Inflammatory macrophage (primary cell): ENCODE data around the gene TGFBR2.

Experiments
- DNase-seq, 2 donors: peaks; one replicate each; pipeline ENCODE4 v3.0.0-alpha.2; 2020 to 2022

Gene TGFBR2

DNA sequence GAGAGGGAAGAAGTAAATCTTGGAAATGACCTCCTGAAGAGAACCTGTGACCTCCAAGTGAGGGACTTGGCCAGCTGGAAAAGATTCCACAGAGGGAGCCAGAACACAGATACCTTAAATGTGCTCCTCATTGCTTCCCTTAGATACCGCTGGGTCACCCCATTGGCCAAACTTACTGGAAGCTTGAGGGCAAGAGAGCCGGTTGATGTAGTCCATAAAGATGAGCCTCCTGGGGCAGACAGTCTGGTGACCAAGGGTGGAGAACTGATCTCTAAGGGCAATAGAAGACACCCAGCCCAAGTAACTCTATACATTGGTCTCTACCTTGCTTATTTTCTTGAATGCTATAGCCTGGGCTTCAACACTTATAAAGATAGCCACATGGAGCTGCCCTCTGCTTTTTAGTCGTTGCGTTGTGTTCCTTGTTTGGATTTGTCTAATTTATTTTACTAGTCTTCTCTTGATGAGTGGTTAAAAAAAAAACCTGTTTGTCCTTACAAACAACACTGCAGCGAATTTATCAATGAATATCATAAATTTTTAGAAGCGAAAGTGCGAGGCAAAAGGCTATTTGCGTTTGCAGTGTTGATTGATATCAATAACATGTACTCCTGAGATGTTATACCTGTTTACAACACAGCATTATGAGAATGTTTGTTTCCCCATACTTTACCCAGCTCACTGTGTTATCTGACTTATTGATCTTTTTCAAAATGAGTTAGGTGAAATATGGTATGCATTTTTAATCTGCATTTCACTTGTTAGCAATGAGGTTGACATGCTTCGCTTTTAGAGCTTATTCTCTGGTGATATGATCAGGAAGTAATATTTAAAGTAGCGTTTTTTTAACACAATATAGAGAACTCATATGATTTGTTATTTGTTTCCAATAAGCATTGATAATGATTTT, 31.2 kb downstream of the TGFBR2 start:
- no peak for DNase-seq

- DNase-seq = no peak
Observed at GRCh38 chr3:30638685-30639412, 32.4 kb downstream of the TGFBR2 start.

GRCh38 chr3:30639937-30640336, 33.5 kb downstream of the TGFBR2 start:
- peak; percentile 63 to 73 for DNase-seq

DNA sequence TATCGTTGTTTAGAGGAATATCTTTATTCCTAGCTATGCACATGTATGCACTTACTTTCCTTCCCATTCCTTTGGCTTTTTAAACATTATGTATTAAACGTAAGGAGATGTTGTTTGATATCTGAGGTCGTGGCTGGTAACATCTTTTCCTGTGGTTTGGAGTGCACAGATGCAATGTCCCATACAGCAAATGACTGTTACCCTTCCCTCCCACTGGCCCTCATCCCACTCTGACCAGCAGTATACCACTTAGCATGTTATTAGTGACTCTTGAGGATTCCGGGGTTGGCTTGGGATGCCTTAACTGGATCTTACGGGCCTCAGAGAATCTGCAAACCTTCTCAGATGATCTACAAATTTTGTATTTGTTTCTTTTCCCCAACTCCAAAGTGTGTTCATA, 34.5 kb downstream of the TGFBR2 start:
- DNase-seq = peak in 1 of 2 donors; percentile 50

- DNase-seq = peak; percentile 64 to 67
Observed at GRCh38 chr3:30641416-30642251, 35.2 kb downstream of the TGFBR2 start.

GRCh38 chr3:30642849-30643361, 36.5 kb downstream of the TGFBR2 start:
- peak in 1 of 2 donors; percentile 57 for DNase-seq

DNA sequence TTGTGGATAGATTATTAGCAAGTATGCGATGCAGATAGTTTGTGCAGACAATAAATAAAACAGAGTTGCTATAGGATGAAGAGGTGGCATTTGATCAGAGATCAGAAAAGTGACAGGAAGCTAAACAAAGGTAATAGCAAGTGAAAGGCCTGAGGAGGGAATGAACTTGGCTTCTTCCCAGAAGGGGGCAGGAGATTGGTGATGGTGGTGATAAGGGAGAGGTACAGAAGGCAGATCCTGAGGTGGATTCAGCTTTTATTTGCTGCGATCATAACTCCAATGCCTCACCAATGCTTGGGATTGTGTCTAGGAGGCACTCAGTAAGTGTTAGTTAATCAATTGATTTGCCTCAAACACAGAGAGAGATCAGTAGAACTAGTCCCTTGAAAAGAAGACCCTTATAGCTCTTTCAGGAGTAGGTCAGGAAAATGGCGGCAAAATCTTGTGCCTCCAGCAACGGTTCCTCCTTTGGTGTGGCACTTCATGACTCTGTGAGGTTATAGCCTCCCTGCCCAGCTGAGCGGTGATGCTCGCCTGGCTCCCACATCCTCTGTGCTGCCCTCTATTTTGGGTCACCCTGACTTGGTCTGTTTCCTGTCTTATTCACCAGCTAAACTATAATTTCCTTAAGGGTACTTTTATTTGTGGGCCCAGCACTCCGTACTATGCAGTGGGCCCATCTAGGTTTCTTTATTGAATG, 37.5 kb downstream of the TGFBR2 start:
- DNase-seq = peak; percentile 22 to 45

DNA sequence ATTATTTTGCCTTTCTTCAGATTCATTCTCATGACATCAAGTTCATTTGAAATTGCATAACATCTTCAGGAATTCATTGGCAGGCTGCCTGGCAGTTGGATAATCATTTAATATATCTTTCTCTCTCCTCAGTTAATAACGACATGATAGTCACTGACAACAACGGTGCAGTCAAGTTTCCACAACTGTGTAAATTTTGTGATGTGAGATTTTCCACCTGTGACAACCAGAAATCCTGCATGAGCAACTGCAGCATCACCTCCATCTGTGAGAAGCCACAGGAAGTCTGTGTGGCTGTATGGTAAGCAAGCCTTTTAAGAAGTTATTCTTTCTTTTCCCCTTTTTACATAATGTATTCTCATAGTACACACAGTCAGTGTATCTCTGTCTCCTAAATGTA, 38.2 kb downstream of the TGFBR2 start:
- no peak for DNase-seq

- DNase-seq = no peak
Observed at GRCh38 chr3:30645077-30645476, 38.7 kb downstream of the TGFBR2 start.

DNA sequence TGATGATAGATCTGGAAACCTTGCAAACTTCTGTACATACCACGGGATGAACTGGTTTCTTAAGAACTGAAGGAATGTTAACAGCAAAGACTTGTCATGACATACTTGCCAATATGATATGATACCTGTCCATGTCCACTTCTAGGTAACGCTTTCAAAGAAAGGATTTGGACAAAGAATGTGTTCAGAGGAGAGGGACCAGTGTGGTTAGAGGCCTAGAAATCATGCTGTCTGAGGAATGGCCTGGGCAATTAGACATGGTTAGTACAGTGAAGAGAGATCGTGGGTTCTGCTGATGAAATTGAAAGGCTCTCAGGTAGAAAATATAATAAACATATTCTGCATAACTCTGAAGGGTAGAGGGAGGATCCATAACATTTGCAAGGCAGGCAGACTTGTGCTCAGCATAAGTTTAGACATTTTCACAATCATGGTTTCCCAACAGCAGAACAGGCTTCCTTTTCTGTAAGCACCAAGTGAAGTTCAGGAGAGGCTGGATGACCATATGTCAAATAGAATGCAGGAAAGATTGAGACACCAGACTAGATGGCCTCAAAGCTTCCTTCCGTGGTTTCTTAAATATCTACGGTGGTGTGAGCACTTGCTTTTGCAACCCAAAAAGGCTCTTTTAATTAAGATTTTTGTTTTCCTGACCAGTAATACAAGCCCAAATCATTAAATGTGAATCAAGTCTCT, 39.9 kb downstream of the TGFBR2 start:
- DNase-seq = peak; percentile 93 to 96

GRCh38 chr3:30646961-30647752, 40.8 kb downstream of the TGFBR2 start:
- no peak for DNase-seq

- no peak for DNase-seq
Observed at GRCh38 chr3:30648670-30649357, 42.4 kb downstream of the TGFBR2 start.

DNA sequence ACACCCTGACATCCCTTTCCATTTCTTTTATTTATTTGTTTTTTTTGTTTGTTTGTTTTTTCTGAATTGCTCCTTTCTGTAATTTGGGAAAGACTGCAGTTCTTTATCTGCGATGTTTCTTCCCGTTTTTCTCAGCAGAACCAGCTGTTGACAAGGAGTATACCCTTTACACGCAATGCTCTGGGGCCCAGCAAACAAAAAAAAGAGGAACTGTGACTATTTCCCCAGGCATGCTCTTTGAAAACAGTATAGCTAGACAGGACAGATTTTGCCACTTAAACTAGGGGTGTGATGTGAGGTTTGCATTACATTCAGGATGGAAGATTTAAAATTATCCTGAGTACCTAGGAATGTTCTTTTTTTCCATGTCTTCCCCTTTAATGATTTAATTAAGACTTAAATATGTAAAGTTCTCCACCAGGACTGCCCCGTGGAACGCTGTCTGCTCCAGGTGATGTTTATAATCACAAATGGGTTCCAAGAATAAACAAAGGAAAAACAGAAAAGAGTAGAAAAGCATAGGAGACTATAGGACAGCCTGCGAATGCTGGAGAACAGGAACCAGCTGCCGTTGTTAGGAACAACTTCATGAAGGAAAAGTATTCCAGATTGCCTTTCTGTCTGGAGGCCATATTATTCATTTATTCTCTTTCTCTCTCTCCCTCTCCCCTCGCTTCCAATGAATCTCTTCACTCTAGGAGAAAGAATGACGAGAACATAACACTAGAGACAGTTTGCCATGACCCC, 43.3 kb downstream of the TGFBR2 start:
- DNase-seq = peak; percentile 82 to 86

DNA sequence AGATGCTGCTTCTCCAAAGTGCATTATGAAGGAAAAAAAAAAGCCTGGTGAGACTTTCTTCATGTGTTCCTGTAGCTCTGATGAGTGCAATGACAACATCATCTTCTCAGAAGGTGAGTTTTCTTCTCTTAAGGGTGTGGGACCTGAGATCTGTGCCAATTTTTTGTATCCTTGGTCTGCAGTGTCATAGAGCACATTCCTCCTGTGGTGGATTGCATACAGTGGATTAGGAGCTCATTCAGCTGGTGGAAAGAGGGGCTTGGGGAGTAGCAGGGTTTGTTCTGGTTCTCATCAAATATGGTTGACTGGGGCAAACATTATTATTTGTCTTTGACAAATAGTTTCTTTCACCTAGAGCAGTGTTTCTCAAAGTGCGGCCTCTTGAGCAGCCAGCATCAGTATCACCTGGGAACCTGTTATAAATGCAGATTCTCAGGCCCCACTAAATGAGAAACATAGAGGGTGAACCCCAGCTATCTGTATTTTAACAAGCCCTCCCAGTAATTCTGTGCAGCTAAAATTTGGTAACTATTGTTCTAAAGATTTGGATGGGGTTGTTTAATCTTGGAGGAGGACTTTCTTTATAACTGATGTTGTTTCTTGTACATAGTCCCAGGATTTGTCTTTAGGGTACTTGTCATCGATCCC, 44.1 kb downstream of the TGFBR2 start:
- DNase-seq = no peak

DNA sequence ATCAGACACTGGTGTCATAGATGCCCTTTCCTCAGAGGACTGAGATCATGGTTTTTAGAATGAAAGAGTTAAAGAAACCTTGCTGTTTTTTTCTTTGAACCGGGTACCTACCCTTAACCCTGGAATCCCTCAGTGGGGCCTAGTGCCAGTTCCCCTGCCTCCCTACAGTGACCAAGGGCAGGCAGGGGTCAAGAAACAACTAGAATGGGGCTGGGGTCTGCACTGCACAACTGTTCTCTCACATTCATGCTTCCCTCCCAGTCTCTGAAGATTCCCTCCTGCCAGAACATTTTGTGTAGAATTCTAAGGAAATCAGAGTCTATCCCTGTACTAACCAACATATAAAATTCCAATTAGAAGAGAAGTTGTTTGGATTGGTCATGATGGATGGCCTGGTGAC, 47.9 kb downstream of the TGFBR2 start:
- no peak for DNase-seq

DNA sequence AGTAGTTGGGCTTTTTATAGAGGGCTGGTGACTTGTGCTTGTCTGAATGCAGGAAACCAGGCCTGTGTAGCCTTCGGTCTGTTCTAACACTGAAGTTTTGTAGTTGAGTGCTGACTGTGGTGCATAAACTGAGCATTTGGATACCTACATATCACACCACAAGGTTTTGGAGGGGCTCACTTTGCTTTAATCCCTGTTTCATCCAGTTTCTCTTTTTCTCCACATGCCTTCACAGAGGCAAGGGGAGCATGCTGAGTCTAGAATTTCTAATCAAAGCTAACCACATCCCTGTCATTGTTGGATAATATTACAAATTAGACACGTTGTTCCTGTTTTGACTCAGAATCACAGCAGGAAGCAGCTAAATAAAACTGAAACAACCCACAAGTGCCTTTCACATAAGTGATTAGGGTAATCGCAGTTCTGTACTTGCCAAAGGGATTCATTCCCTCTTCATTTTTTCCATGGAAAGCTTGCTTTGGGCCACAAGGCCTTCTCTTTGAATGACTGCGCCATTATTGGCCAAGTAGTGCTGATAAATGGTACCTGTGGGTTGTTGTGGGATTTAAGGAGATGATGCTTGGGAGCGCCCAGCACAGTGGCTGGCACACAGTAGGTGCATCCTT, 48.9 kb downstream of the TGFBR2 start:
- peak; percentile 78 to 88 for DNase-seq

GRCh38 chr3:30656624-30657141, 50.3 kb downstream of the TGFBR2 start:
- DNase-seq = no peak

DNA sequence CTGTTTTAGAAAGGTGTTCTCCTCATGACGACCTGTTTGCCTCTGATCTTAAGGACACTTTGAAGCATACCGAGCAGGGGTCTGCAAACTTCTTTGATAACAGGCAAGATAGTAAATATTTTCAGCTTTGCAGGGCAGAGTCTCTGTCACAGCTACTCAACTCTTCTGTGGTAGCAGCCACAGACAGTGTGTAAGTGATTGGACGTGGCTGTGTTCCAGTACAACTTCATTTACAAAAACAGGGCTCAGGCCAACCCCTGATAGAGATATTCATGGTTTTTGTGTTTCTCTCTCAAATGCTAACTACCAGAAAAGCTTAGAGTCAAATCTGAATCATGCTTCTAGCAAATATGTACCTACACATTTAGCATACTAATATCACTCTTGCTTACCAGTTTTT, 51.5 kb downstream of the TGFBR2 start:
- DNase-seq = no peak
